Heart right ventricle (tissue), 16 donors: Measurements from ENCODE around the gene SYNM. TPM values are rescaled to one million over a fixed set of nuclear protein-coding genes. Genes with fewer than 3 reads are reported as not detected.

ENCODE experiments used
- ATAC-seq, 8 donors: fragments of 200-7000 bp; cut with Tn5 transposase; one replicate each; pipeline ENCODE4 v1.9.1; 2020; ENCODE audit warnings: mild to moderate bottlenecking in 8 of 8, moderate library complexity in 8 of 8, moderate number of reproducible peaks in 1 of 8
- DNase-seq, 2 donors: peaks; one replicate each; pipeline ENCODE4 v3.0.0-alpha.2; 2020
- H3K27ac ChIP-seq, 10 donors: fragments of 200-600 bp; sonication (generic) in 2 of 10; one replicate each; pipeline versions ENCODE4 v1.5.0 to v1.8.0; 2020 to 2022; ENCODE audit warnings: mild to moderate bottlenecking in 3 of 10
- H3K27me3 ChIP-seq, 7 donors: fragments of 200-600 bp; one replicate each; pipeline ENCODE4 v1.8.0; 2021 to 2022; ENCODE audit warnings: mild to moderate bottlenecking in 2 of 7
- H3K36me3 ChIP-seq, 9 donors: fragments of 200-600 bp; sonication (generic) in 1 of 9; one replicate each; pipeline versions ENCODE4 v1.5.0 to v1.8.0; 2020 to 2022; ENCODE audit warnings: mild to moderate bottlenecking in 2 of 9
- H3K4me1 ChIP-seq, 9 donors: fragments of 200-600 bp; sonication (generic) in 1 of 9; one replicate each; pipeline versions ENCODE4 v1.5.0 to v1.8.0; 2020 to 2022; ENCODE audit warnings: mild to moderate bottlenecking in 4 of 9
- H3K4me3 ChIP-seq, 10 donors: fragments of 200-600 bp; sonication (generic) in 2 of 10; one replicate each; pipeline versions ENCODE4 v1.5.0 to v1.8.0; 2020 to 2022; ENCODE audit warnings: mild to moderate bottlenecking in 7 of 10, moderate library complexity in 2 of 10
- H3K9me3 ChIP-seq, 11 donors: fragments of 200-600 bp in 10 of 11; sonication (generic) in 2 of 11; one replicate each; pipeline versions ENCODE4 v1.5.0 to v1.8.0; 2013 to 2022; ENCODE audit warnings: mild to moderate bottlenecking in 2 of 11, control low read depth in 1 of 11, moderate library complexity in 1 of 11
- CTCF ChIP-seq, 9 donors: fragments of 200-600 bp; sonication (generic) in 2 of 9; IDR thresholded peaks; one replicate each; pipeline versions ENCODE4 v1.5.0 to v1.8.0; 2021 to 2022; ENCODE audit warnings: antibody characterized with exemption in 9 of 9, mild to moderate bottlenecking in 5 of 9, moderate library complexity in 1 of 9
- WGBS, 2 donors: extraction: QIAGEN DNeasy Blood & Tissue Kit; methylation state at CpG; one replicate each; pipeline ENCODE4 v1.1.7; 2013; ENCODE audit warnings: inconsistent platforms in 1 of 2; 5-methylcytosine and 5-hydroxymethylcytosine counted together
- intact Hi-C, 10 donors: fragments of 100-400 bp; cut with DNase I; formaldehyde crosslinking; loops; one replicate each; pipeline versions ENCODE4 v1.11.1 to v1.14.2; 2022
- polyA plus RNA-seq, 2 donors: library from polyadenylated mRNA; stranded (reverse); fragments of 200-250 nt; gene quantifications; one replicate each; pipeline ENCODE4 v1.2.3, GENCODE V29; 2013
- total RNA-seq, 10 donors: library from RNA; stranded (reverse); fragmentation: NEBNext Ultra II Directional in 3 of 10; extraction: Animal tissue kit (Norgen Biotek cat#: 25700) in 3 of 10; gene quantifications; one replicate each; pipeline versions ENCODE4 v1.2.1 to v1.2.4, GENCODE V29; 2021 to 2023
- donor health status: Arrhythmogenic right ventricular cardiomyopathy.
- donor health status: ischemic (EF 13 %, LVEDD 7.1; RV severe dilation, severe dysfunction).
- donor health status: healthy with polysubstance abuse.
- donor health status: DM: no; HTN: yes; CAD: no.
- donor health status: DM: no; HTN: no; CAD: no.
- donor health status: ischemic (EF 25% LVEDD 6.9; RV normal size, moderate dysfunction).
- donor health status: ischemic (EF 25% LVEDD 5.7; RV mildly dilated, moderate dysfunction).
- donor health status: healthy.
- donor health status: DM: yes; HTN: yes; CAD: no.
- donor health status: Ischemic cardiomyopathy.
- donor health status: ischemic (EF 35%, LVEDD 5.7; RV mildly dilated, moderate dysfunction).
- donor health status: nonischemic (EF 11% LVEDD 7.7; RV severe dilation, severe dysfunction).
- donor health status: DM: yes; HTN: yes; CAD: no.
- donor health status: PGD.
- donor health status: ischemic (EF 29% LVEDD 5.4; RV normal size, mild dysfunction).
- donor health status: nonischemic (EF 23%, LVEDD 6.1; RV moderate dilation, normal function).

SYNM gene
- total and polyA plus RNA-seq, 12 donors = 59.4 to 456 (median 350) TPM

GRCh38 chr15:99117111-99117510 lies 12.2 kb downstream of the SYNM start:
- intact Hi-C loops = no loop called here
- ATAC-seq (no peak), DNase-seq (no peak)
- TF ChIP-seq CTCF (IDR thresholded peaks at IDR 0.05) = no peak
- Histone ChIP-seq H3K36me3 (peaks cover 0 to 57% (median 0%) of the 10 kb centered on the region in 9 donors), H3K4me1 (peaks cover 4 to 81% (median 30%) of the 10 kb centered on the region in 9 donors), H3K4me3 (no peak overlapping the region), H3K27ac (peak overlapping the region in 2 of 10 donors; percentile 26 to 34), H3K27me3 (no peaks in the 10 kb centered on the region), H3K9me3 (no peaks in the 10 kb centered on the region)
- 82 to 87% methylated on average over 8 of the region's 8 CpGs for WGBS, 2 donors

GRCh38 chr15:99117563-99118257 lies 12.8 kb downstream of the SYNM start:
- intact Hi-C loops = no loop called here
- no peak for DNase-seq
- TF ChIP-seq CTCF (IDR thresholded peaks at IDR 0.05) = no peak
- ATAC-seq = no peak
- H3K4me1 ChIP-seq = peaks cover 6 to 83% (median 36%) of the 10 kb centered on the region in 9 donors
- 78 to 84% methylated on average over 20 of the region's 20 CpGs for WGBS, 2 donors
- H3K27ac ChIP-seq = peak overlapping the region in 1 of 10 donors; percentile 26
- peaks cover 0 to 57% (median 0%) of the 10 kb centered on the region in 9 donors for H3K36me3 ChIP-seq
- H3K4me3 ChIP-seq = no peak overlapping the region
- no peaks in the 10 kb centered on the region for H3K9me3 ChIP-seq
- H3K27me3 ChIP-seq = no peaks in the 10 kb centered on the region

GRCh38 chr15:99118258-99118632 lies 13.4 kb downstream of the SYNM start:
- Histone ChIP-seq H3K9me3 (no peaks in the 10 kb centered on the region), H3K27ac (no peak overlapping the region), H3K36me3 (peaks cover 0 to 56% (median 0%) of the 10 kb centered on the region in 9 donors), H3K4me3 (no peak overlapping the region), H3K27me3 (no peaks in the 10 kb centered on the region), H3K4me1 (peaks cover 10 to 83% (median 41%) of the 10 kb centered on the region in 9 donors)
- TF ChIP-seq CTCF (IDR thresholded peaks at IDR 0.05) = no peak
- ATAC-seq = no peak
- intact Hi-C loops = no loop called here
- no peak for DNase-seq
- 87 to 90% methylated on average over 7 of the region's 7 CpGs for WGBS, 2 donors

GRCh38 chr15:99118801-99119546 lies 14.1 kb downstream of the SYNM start:
- ATAC-seq (peak in 3 of 8 donors; percentile 16 to 60 (median 26)), DNase-seq (peak; percentile 43 to 51)
- H3K36me3 ChIP-seq = peaks cover 0 to 50% (median 0%) of the 10 kb centered on the region in 9 donors
- intact Hi-C loops = no loop called here
- no peaks in the 10 kb centered on the region for H3K9me3 ChIP-seq
- no peaks in the 10 kb centered on the region for H3K27me3 ChIP-seq
- no peak for TF ChIP-seq CTCF (IDR thresholded peaks at IDR 0.05)
- no peak overlapping the region for H3K4me3 ChIP-seq
- H3K27ac ChIP-seq = peak overlapping the region in 2 of 10 donors; percentile 41 to 44
- WGBS, 2 donors = 80% methylated on average over 22 of the region's 22 CpGs
- H3K4me1 ChIP-seq = peaks cover 15 to 83% (median 41%) of the 10 kb centered on the region in 9 donors
